Stimulated activated CD8-positive, alpha-beta memory T cell treated with anti-CD3 and anti-CD28 coated beads, Interleukin-4, amount 100 ng/mL, for 4 hours (primary cell): ENCODE measurements around the gene GSTK1.

Experiments
- DNase-seq, 2 donors: peaks; one replicate each; pipeline ENCODE4 v3.0.0-alpha.2; 2020; ENCODE audit warnings: low read depth in 2 of 2, low spot score in 1 of 2

GSTK1 gene

GRCh38 chr7:143295870-143296269, 32.6 kb downstream of the GSTK1 start:
- no peak for DNase-seq

DNA sequence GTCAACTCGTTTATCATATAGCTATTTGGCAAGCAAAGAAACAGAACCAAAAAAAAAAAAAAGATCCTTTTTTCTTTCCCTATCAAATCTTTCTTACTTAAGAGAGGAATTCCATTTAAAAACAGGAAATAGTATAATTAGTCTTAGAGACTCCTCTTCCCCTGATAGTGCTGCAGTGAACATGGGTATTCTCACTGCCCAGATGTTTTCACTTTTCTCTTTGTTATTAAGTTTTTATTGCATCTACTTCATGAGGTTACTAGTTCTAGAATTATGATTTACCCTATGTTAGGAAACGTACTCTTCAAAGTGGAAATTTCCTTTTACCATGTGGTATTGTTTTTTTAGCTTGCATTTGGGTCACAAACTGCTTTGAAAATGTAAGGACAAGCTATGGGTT, 33.4 kb downstream of the GSTK1 start:
- DNase-seq, result no peak

DNA sequence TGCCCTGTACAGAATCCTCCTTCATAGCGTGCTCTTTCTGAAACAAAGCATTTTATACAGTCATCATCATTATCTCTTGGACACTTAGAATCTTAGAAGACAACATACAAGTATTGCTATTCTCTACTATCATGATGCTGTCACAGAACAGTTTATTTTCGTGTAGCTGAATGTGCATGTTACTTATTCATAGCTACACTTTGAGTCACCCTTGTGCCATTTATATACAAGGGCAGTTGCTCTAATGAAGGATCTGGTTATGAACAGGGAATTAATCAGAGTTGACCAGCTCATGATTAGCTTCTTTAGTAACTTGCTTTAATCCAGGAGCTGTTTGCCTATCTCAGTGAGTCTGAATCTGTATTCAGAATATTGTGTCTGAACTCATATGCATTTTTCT, 36.1 kb downstream of the GSTK1 start:
- DNase-seq, result no peak

- DNase-seq, result peak; percentile 23 to 35
These were observed 36.6 kb downstream of the GSTK1 start for GRCh38 chr7:143299840-143300239.

- DNase-seq, result no peak
These were observed 38.0 kb downstream of the GSTK1 start for GRCh38 chr7:143300959-143301935.

DNA sequence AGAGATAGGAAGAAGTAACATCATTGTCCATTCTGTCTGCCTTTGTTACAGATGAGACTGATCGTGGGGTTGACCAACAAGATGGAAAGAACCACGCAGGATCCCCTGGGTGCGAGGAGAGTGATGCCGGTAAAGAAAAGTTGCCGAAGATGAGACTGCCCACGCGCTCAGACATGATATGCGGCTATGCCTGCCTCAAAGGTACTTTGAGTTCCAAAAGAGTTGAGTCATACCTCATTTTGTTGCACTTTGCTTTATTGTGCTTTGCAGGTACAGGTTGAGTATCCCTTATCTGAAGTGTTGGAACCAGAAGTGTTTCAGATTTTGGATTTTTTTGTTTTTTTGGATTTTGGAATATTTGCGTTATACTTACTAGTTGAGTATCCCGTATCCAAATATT, 40.5 kb downstream of the GSTK1 start:
- DNase-seq, result no peak

DNA sequence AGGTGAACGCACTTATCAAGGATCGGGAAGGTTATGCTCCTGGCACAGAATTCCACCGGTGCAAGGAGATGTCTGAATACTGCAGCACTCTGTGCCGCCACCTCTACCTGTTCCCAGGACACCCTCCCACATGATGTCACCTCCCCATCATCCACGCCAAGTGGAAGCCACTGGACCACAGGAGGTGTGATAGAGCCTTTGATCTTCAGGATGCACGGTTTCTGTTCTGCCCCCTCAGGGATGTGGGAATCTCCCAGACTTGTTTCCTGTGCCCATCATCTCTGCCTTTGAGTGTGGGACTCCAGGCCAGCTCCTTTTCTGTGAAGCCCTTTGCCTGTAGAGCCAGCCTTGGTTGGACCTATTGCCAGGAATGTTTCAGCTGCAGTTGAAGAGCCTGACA, 41.7 kb downstream of the GSTK1 start:
- no peak for DNase-seq

- DNase-seq, result peak; percentile 34 to 60
These were observed 42.3 kb downstream of the GSTK1 start for GRCh38 chr7:143305423-143306070.

- DNase-seq, result no peak
These were observed 45.4 kb downstream of the GSTK1 start for GRCh38 chr7:143308632-143309031.

- DNase-seq, result no peak
These were observed 50.9 kb downstream of the GSTK1 start for GRCh38 chr7:143314127-143314526.

DNA sequence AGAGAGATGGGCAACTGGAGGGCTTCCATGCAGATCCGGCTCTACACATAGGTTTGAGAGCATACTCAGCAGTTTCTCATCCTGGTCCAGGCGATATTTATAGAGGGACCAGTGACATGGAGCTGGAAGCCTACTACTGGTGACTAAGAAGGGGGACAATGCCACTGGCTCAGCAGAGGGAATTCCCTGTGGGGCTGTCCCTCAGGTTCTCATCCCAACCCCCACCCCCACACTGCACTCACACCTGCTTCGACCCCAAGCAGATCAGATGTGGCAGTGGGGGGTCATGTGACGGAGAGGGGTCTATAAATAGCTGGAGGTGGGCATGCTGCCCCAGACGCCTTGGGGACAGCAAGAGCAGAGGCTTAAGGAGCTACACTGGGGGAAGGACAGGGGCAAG, 52.5 kb downstream of the GSTK1 start, which contains the start of gene CLCN1:
TSS of gene CLCN1 (plus strand) at position 336 of the 400 bp plus-strand sequence. CDS start 102 bp downstream, outside the sequence.
- no peak for DNase-seq

GRCh38 chr7:143316492-143316891, 53.3 kb downstream of the GSTK1 start:
- DNase-seq, result no peak

DNA sequence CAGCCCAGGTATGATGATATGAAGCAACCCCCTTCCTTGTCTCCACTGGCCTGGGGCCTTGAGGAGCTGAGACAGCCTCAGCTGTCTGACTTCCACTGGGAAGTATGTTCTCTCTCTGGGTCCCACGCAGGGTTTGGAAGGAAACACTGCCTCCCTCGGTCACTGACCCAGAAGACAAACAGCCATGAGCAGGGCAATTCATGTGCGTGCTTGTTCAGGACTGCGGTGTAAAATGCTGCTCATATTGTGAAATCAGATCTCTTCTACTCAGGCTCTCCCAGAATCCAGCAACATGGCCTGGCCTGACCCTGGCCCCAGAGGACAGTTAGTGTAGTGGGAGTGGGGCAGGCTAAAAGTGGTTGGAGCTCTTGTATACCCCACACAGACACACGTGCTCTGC, 55.4 kb downstream of the GSTK1 start:
- no peak for DNase-seq
